ENCODE measurements around the gene POLN. TPM values are rescaled to one million over a fixed set of nuclear protein-coding genes. Genes with fewer than 3 reads are reported as not detected.
A peak's percentile ranks its signal among the peaks of the same experiment; 100 is the strongest.

Gene POLN
- total and polyA plus RNA-seq, 3 experiments from 2014 or later, result 0.55 to 1.6 (median 1.5) TPM

- Mint-ChIP-seq H3K9me3 (no peaks in the 10 kb centered on the region), H3K27me3 (no peaks in the 10 kb centered on the region), H3K36me3 (peaks cover 0 to 7% (median 0%) of the 10 kb centered on the region in 3 donors), H3K4me1 (peaks cover 0 to 13% (median 4%) of the 10 kb centered on the region in 3 donors), H3K27ac (peak overlapping the region in 2 of 8 donors; percentile 90 to 96), H3K4me3 (peak overlapping the region in 1 of 7 donors; percentile 60)
- DNase-seq, result peak in 1 of 5 donors; percentile 31
- peaks cover 20% of the 10 kb centered on the region for H3K4me1 ChIP-seq (ENCODE audit: insufficient read depth, low read length)
- POLR2A ChIA-PET, result interaction anchor here (1.0 kb wide), 1 partner anchor 204 kb away, joined by 3 read pairs; the partner anchor contains the start of gene RNF4
- H3K36me3 ChIP-seq (ENCODE audit: insufficient read depth, low read length), result no peaks in the 10 kb centered on the region
- no peaks in the 10 kb centered on the region for H3K9me3 ChIP-seq (ENCODE audit: low read length)
- H3K27ac ChIP-seq (ENCODE audit: low read depth, low read length), result no peak overlapping the region
- no peak overlapping the region for H3K4me3 ChIP-seq (ENCODE audit: low read length)
- CTCF ChIA-PET, result interaction anchor here (1.0 to 1.3 kb wide), 3 partner anchors 10 to 176 kb away, joined by 3 read pairs; no protein-coding TSS in a partner anchor
- H3K27me3 ChIP-seq (ENCODE audit: insufficient read depth, low read length, poor library complexity, severe bottlenecking), result no peaks in the 10 kb centered on the region
Measured at GRCh38 chr4:2264481-2265041, 22.6 kb upstream of the POLN start.

- Histone ChIP-seq H3K4me1 (ENCODE audit: insufficient read depth, low read length) (peaks cover 23% of the 10 kb centered on the region), H3K27ac (ENCODE audit: low read depth, low read length) (no peak overlapping the region), H3K36me3 (ENCODE audit: insufficient read depth, low read length) (no peaks in the 10 kb centered on the region), H3K27me3 (ENCODE audit: insufficient read depth, low read length, poor library complexity, severe bottlenecking) (no peaks in the 10 kb centered on the region), H3K9me3 (ENCODE audit: low read length) (no peaks in the 10 kb centered on the region), H3K4me3 (ENCODE audit: low read length) (no peak overlapping the region)
- CTCF ChIA-PET, result interaction anchor here (1.0 to 1.3 kb wide), 3 partner anchors 10 to 177 kb away, joined by 3 read pairs; no protein-coding TSS in a partner anchor
- Mint-ChIP-seq H3K27ac (peak overlapping the region in 5 of 8 donors; percentile 50 to 96 (median 73)), H3K4me3 (peak overlapping the region in 5 of 7 donors; percentile 11 to 90 (median 74)), H3K36me3 (peaks cover 0 to 6% (median 0%) of the 10 kb centered on the region in 3 donors), H3K9me3 (no peaks in the 10 kb centered on the region), H3K4me1 (peaks cover 0 to 16% (median 4%) of the 10 kb centered on the region in 3 donors), H3K27me3 (no peaks in the 10 kb centered on the region)
- DNase-seq, result peak in 1 of 5 donors; percentile 39
- POLR2A ChIA-PET, result no interaction called here
Measured at GRCh38 chr4:2263926-2264321, 22.0 kb upstream of the POLN start.

- H3K9me3 Mint-ChIP-seq, result no peaks in the 10 kb centered on the region
- no peaks in the 10 kb centered on the region for H3K27me3 ChIP-seq (ENCODE audit: insufficient read depth, low read length, poor library complexity, severe bottlenecking)
- H3K4me1 Mint-ChIP-seq, result peaks cover 0 to 18% (median 4%) of the 10 kb centered on the region in 3 donors
- POLR2A ChIA-PET, result interaction anchor here (0.7 to 2.1 kb wide), 8 partner anchors 19 to 493 kb away, joined by 5 to 29 read pairs (median 14); partner anchors contain the start of genes FAM193A, HAUS3, POLN and RNF4
- peaks cover 23% of the 10 kb centered on the region for H3K4me1 ChIP-seq (ENCODE audit: insufficient read depth, low read length)
- no peak for DNase-seq
- H3K36me3 Mint-ChIP-seq, result peaks cover 0 to 8% (median 0%) of the 10 kb centered on the region in 3 donors
- peak overlapping the region; percentile 46 to 90 (median 76) for H3K4me3 Mint-ChIP-seq
- H3K27me3 Mint-ChIP-seq, result no peaks in the 10 kb centered on the region
- no peaks in the 10 kb centered on the region for H3K9me3 ChIP-seq (ENCODE audit: low read length)
- H3K27ac ChIP-seq (ENCODE audit: low read depth, low read length), result peak overlapping the region; percentile 89
- H3K36me3 ChIP-seq (ENCODE audit: insufficient read depth, low read length), result no peaks in the 10 kb centered on the region
- H3K27ac Mint-ChIP-seq, result peak overlapping the region; percentile 73 to 90 (median 84)
- CTCF ChIA-PET, result interaction anchor here (1.2 to 2.0 kb wide), 4 partner anchors 9 to 203 kb away, joined by 3 to 9 read pairs (median 3); partner anchors contain the start of genes CFAP99 and ZFYVE28
- H3K4me3 ChIP-seq (ENCODE audit: low read length), result peak overlapping the region; percentile 53
Measured at GRCh38 chr4:2262944-2263250, 21.0 kb upstream of the POLN start.

- H3K4me1 ChIP-seq (ENCODE audit: insufficient read depth, low read length), result peaks cover 23% of the 10 kb centered on the region
- Mint-ChIP-seq H3K4me3 (peak overlapping the region; percentile 74 to 90 (median 76)), H3K27me3 (no peaks in the 10 kb centered on the region), H3K4me1 (peaks cover 0 to 24% (median 4%) of the 10 kb centered on the region in 3 donors), H3K9me3 (no peaks in the 10 kb centered on the region), H3K36me3 (peaks cover 0 to 14% (median 1%) of the 10 kb centered on the region in 3 donors), H3K27ac (peak overlapping the region; percentile 76 to 90 (median 86))
- peak overlapping the region; percentile 89 for H3K27ac ChIP-seq (ENCODE audit: low read depth, low read length)
- CTCF ChIA-PET, result interaction anchor here (0.7 to 2.0 kb wide), 8 partner anchors 20 to 204 kb away, joined by 3 to 9 read pairs (median 4); partner anchors contain the start of genes CFAP99 and ZFYVE28
- POLR2A ChIA-PET, result interaction anchor here (0.5 to 2.1 kb wide), 13 partner anchors 18 to 1150 kb away, joined by 3 to 29 read pairs (median 8); partner anchors contain the start of genes CFAP99, FAM193A, HAUS3 and NSD2
- H3K27me3 ChIP-seq (ENCODE audit: insufficient read depth, low read length, poor library complexity, severe bottlenecking), result no peaks in the 10 kb centered on the region
- no peaks in the 10 kb centered on the region for H3K36me3 ChIP-seq (ENCODE audit: insufficient read depth, low read length)
- DNase-seq, result peak; percentile 97 to 99 (median 98)
- no peaks in the 10 kb centered on the region for H3K9me3 ChIP-seq (ENCODE audit: low read length)
- H3K4me3 ChIP-seq (ENCODE audit: low read length), result peak overlapping the region; percentile 53
Measured at GRCh38 chr4:2262145-2262943, 20.4 kb upstream of the POLN start.

- Histone ChIP-seq H3K4me1 (ENCODE audit: insufficient read depth, low read length) (peaks cover 23% of the 10 kb centered on the region), H3K4me3 (ENCODE audit: low read length) (peak within 1 kb of the TSS; percentile 58), H3K36me3 (ENCODE audit: insufficient read depth, low read length) (no peaks in the 10 kb centered on the region), H3K27me3 (ENCODE audit: insufficient read depth, low read length, poor library complexity, severe bottlenecking) (no peaks in the 10 kb centered on the region), H3K9me3 (ENCODE audit: low read length) (no peaks in the 10 kb centered on the region), H3K27ac (ENCODE audit: low read depth, low read length) (peak within 1 kb of the TSS; percentile 89)
- no peak for DNase-seq
- Mint-ChIP-seq H3K27me3 (no peaks in the 10 kb centered on the region), H3K27ac (peak within 1 kb of the TSS; percentile 76 to 90 (median 86)), H3K4me3 (peak within 1 kb of the TSS; percentile 74 to 90 (median 76)), H3K4me1 (peaks cover 0 to 29% (median 7%) of the 10 kb centered on the region in 3 donors), H3K36me3 (peaks cover 0 to 19% (median 1%) of the 10 kb centered on the region in 3 donors), H3K9me3 (no peaks in the 10 kb centered on the region)
- CTCF ChIA-PET, result interaction anchor here (0.7 to 2.0 kb wide), 8 partner anchors 20 to 204 kb away, joined by 3 to 9 read pairs (median 4); partner anchors contain the start of genes CFAP99 and ZFYVE28
- POLR2A ChIA-PET, result interaction anchor here (0.5 to 2.1 kb wide), 11 partner anchors 17 to 274 kb away, joined by 3 to 29 read pairs (median 10); partner anchors contain the start of genes CFAP99, FAM193A, HAUS3 and POLN
Measured at GRCh38 chr4:2261853-2262144, 19.9 kb upstream of the POLN start, which contains the start of gene MXD4. Gene MXD4, minus strand, starts transcription at chr4:2262109. Its CDS starts 129 bp downstream, at chr4:2261980.

GRCh38 chr4:2261110-2261852, 19.4 kb upstream of the POLN start:
- Histone ChIP-seq H3K4me3 (ENCODE audit: low read length) (peak overlapping the region; percentile 58), H3K4me1 (ENCODE audit: insufficient read depth, low read length) (peaks cover 23% of the 10 kb centered on the region), H3K9me3 (ENCODE audit: low read length) (no peaks in the 10 kb centered on the region), H3K27me3 (ENCODE audit: insufficient read depth, low read length, poor library complexity, severe bottlenecking) (no peaks in the 10 kb centered on the region), H3K27ac (ENCODE audit: low read depth, low read length) (peak overlapping the region; percentile 79), H3K36me3 (ENCODE audit: insufficient read depth, low read length) (no peaks in the 10 kb centered on the region)
- Mint-ChIP-seq H3K36me3 (peaks cover 0 to 21% (median 1%) of the 10 kb centered on the region in 3 donors), H3K27ac (peak overlapping the region in 6 of 8 donors; percentile 22 to 90 (median 54)), H3K4me1 (peaks cover 0 to 31% (median 7%) of the 10 kb centered on the region in 3 donors), H3K4me3 (peak overlapping the region; percentile 56 to 90 (median 73)), H3K27me3 (no peaks in the 10 kb centered on the region), H3K9me3 (no peaks in the 10 kb centered on the region)
- peak; percentile 48 to 73 (median 63) for DNase-seq
- POLR2A ChIA-PET, result interaction anchor here (0.5 to 2.1 kb wide), 8 partner anchors 20 to 275 kb away, joined by 3 to 29 read pairs (median 14); partner anchors contain the start of genes CFAP99, FAM193A, HAUS3 and POLN
- CTCF ChIA-PET, result interaction anchor here (1.0 to 2.0 kb wide), 3 partner anchors 21 to 158 kb away, joined by 4 to 9 read pairs (median 5); partner anchors contain the start of genes CFAP99 and ZFYVE28

Measured in CD8-positive, alpha-beta memory T cell (primary cell).